ENCODE results near the gene CD14.
"Not testable (repeated sequence)": the region's sequence is repeated elsewhere in the genome, so short reads cannot be mapped to it uniquely, and the experiment has no call there.

The CD14 gene

DNA sequence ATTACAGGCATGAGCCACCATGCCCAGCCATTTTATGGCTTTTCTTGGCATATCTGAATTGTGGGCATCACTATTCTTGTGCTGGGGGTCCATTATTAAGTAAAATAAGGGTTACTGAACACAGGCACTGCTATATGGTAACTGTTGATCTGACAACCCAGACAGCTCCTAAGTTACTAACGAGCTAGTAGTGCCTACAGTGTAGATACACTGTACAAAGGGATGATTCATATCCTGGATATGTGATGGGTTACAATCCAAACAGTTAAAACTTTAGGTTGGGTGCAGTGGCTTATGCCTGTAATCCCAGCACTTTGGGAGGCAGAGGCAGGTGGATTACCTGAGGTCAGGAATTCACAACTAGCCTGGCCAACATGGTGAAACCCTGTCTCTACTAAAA lies 4.3 kb downstream of the CD14 start:
- H3K36me3 ChIP-seq (ENCODE audit: insufficient read depth), result no peaks in the 10 kb centered on the region
- no peak overlapping the region for H3K4me2 ChIP-seq
- H3K79me2 ChIP-seq (ENCODE audit: insufficient read depth, low read depth), result no peaks in the 10 kb centered on the region
- H4K20me1 ChIP-seq (ENCODE audit: insufficient read depth), result no peaks in the 10 kb centered on the region
- no peak overlapping the region for H3K27ac ChIP-seq
- H3K9ac ChIP-seq, result no peak overlapping the region
- H3K27me3 ChIP-seq (ENCODE audit: insufficient read depth, low read depth), result no peaks in the 10 kb centered on the region
- TF ChIP-seq, protein P1, sequence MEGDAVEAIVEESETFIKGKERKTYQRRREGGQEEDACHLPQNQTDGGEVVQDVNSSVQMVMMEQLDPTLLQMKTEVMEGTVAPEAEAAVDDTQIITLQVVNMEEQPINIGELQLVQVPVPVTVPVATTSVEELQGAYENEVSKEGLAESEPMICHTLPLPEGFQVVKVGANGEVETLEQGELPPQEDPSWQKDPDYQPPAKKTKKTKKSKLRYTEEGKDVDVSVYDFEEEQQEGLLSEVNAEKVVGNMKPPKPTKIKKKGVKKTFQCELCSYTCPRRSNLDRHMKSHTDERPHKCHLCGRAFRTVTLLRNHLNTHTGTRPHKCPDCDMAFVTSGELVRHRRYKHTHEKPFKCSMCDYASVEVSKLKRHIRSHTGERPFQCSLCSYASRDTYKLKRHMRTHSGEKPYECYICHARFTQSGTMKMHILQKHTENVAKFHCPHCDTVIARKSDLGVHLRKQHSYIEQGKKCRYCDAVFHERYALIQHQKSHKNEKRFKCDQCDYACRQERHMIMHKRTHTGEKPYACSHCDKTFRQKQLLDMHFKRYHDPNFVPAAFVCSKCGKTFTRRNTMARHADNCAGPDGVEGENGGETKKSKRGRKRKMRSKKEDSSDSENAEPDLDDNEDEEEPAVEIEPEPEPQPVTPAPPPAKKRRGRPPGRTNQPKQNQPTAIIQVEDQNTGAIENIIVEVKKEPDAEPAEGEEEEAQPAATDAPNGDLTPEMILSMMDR (conservative IDR thresholded peaks at IDR 0.05; ENCODE audit: low read depth, low read length), result no peak
- H3K4me3 ChIP-seq (IDR thresholded peaks at IDR 0.05; ENCODE audit: insufficient read depth, low read depth, low read length), result no peak overlapping the region
- H3K4me1 ChIP-seq (ENCODE audit: low read depth, poor library complexity, severe bottlenecking), result no peaks in the 10 kb centered on the region
- no peak overlapping the region for H2AFZ ChIP-seq (ENCODE audit: low read depth)

DNA sequence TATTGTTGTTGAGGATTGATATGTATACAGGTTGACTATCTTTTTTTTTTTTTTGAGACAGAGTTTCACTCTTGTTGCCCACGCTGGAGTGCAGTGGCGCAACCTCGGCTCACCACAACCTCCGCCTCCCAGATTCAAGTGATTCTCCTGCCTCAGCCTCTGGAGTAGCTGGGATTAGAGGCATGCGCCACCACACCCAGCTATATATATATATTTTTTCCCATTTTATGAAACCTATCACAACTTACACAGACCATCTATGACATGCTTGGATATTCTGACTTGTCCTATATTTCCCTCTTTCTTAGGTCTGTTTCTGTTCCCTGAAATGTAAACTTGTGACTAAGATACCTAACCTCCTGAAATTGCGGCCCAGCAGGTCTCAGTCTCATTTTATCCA lies 5.0 kb downstream of the CD14 start:
- no peak overlapping the region for H3K27ac ChIP-seq
- H3K27me3 ChIP-seq (ENCODE audit: insufficient read depth, low read depth), result no peaks in the 10 kb centered on the region
- H3K4me3 ChIP-seq (IDR thresholded peaks at IDR 0.05; ENCODE audit: insufficient read depth, low read depth, low read length), result no peak overlapping the region
- no peak overlapping the region for H2AFZ ChIP-seq (ENCODE audit: low read depth)
- no peak overlapping the region for H3K4me2 ChIP-seq
- H3K4me1 ChIP-seq (ENCODE audit: low read depth, poor library complexity, severe bottlenecking), result no peaks in the 10 kb centered on the region
- H3K36me3 ChIP-seq (ENCODE audit: insufficient read depth), result no peaks in the 10 kb centered on the region
- H3K79me2 ChIP-seq (ENCODE audit: insufficient read depth, low read depth), result no peaks in the 10 kb centered on the region
- TF ChIP-seq, protein P1 (conservative IDR thresholded peaks at IDR 0.05; ENCODE audit: low read depth, low read length), result no peak
- H3K9ac ChIP-seq, result no peak overlapping the region
- H4K20me1 ChIP-seq (ENCODE audit: insufficient read depth), result no peaks in the 10 kb centered on the region

DNA sequence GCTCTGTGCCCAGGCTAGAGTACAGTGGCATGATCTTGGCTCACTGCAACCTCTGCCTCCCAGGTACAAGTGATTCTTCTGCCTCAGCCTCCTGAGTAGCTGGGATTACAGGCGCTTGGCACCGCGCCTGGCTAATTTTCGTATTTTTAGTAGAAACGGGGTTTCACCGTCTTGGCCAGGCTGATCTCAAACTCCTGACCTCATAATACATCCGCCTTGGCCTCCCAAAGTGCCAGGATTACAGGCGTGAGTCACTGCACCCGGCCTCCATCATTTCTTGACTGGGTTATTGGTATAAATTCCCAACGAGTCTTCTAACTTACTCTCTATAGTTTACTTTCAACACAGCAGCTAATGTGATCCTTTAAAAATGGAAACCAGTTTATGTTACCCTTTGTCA lies 8.1 kb downstream of the CD14 start:
- not testable (repeated sequence) for H3K4me2 ChIP-seq

DNA sequence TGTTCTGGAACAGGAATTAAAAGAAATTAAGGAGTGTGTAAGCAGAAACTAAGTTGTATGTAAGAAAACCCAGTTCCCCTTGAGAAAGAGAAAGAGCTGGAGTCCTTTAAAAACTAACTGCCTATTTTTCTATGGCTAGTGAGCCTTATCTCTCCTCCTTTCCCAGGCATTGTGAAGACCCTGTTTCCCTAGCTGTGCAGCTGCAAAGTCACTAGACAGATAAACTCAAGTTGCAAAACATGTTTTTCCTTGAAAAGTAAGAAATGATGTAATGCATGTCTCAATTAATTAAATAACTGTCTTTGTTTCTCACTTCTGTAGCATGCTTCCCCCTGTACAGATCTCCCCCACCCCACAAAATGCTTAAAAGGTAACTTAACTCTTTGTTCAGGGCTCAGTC lies 9.9 kb downstream of the CD14 start:
- not testable (repeated sequence) for H3K27ac ChIP-seq; H3K4me2 ChIP-seq; H4K20me1 ChIP-seq (ENCODE audit: insufficient read depth); H3K4me1 ChIP-seq (ENCODE audit: low read depth, poor library complexity, severe bottlenecking); H2AFZ ChIP-seq (ENCODE audit: low read depth); H3K36me3 ChIP-seq (ENCODE audit: insufficient read depth); H3K9ac ChIP-seq; H3K27me3 ChIP-seq (ENCODE audit: insufficient read depth, low read depth); H3K4me3 ChIP-seq (IDR thresholded peaks at IDR 0.05; ENCODE audit: insufficient read depth, low read depth, low read length); H3K79me2 ChIP-seq (ENCODE audit: insufficient read depth, low read depth)

More for the DNA sequence above, 8.1 kb downstream of the CD14 start:
- not testable (repeated sequence) for H3K27me3 ChIP-seq (ENCODE audit: insufficient read depth, low read depth); H3K9ac ChIP-seq; H3K4me1 ChIP-seq (ENCODE audit: low read depth, poor library complexity, severe bottlenecking); H3K4me3 ChIP-seq (IDR thresholded peaks at IDR 0.05; ENCODE audit: insufficient read depth, low read depth, low read length); H2AFZ ChIP-seq (ENCODE audit: low read depth); H3K27ac ChIP-seq; H3K36me3 ChIP-seq (ENCODE audit: insufficient read depth); H3K79me2 ChIP-seq (ENCODE audit: insufficient read depth, low read depth); H4K20me1 ChIP-seq (ENCODE audit: insufficient read depth)

DNA sequence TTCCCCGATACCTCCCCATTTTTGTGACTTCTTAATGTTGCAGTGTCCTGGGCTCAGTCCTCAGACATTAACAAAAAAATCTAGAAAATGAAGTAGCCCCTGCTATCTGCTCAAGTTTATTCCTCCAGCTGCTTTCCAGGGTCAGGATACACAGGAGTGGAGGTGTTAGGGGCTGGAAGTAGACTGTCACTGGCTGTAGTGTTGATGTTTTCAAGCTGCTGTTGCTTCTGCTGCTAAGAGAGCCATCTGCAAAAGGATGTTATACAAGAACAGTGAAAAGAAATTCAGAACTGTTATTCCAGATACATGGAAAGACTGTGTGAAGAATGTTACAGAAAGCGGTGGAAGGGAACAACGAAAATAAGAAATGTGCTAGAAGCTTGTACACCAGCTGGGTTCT lies 10.7 kb downstream of the CD14 start:
- H3K4me1 ChIP-seq (ENCODE audit: low read depth, poor library complexity, severe bottlenecking), result no peaks in the 10 kb centered on the region
- no peak overlapping the region for H3K9ac ChIP-seq
- no peaks in the 10 kb centered on the region for H4K20me1 ChIP-seq (ENCODE audit: insufficient read depth)
- no peaks in the 10 kb centered on the region for H3K36me3 ChIP-seq (ENCODE audit: insufficient read depth)
- no peak overlapping the region for H2AFZ ChIP-seq (ENCODE audit: low read depth)
- H3K79me2 ChIP-seq (ENCODE audit: insufficient read depth, low read depth), result no peaks in the 10 kb centered on the region
- H3K27ac ChIP-seq, result no peak overlapping the region
- no peak overlapping the region for H3K4me2 ChIP-seq
- H3K27me3 ChIP-seq (ENCODE audit: insufficient read depth, low read depth), result no peaks in the 10 kb centered on the region
- no peak overlapping the region for H3K4me3 ChIP-seq (IDR thresholded peaks at IDR 0.05; ENCODE audit: insufficient read depth, low read depth, low read length)
- TF ChIP-seq, protein P1 (conservative IDR thresholded peaks at IDR 0.05; ENCODE audit: low read depth, low read length), result no peak
